ENCODE data around the gene SLC22A23.

DNA sequence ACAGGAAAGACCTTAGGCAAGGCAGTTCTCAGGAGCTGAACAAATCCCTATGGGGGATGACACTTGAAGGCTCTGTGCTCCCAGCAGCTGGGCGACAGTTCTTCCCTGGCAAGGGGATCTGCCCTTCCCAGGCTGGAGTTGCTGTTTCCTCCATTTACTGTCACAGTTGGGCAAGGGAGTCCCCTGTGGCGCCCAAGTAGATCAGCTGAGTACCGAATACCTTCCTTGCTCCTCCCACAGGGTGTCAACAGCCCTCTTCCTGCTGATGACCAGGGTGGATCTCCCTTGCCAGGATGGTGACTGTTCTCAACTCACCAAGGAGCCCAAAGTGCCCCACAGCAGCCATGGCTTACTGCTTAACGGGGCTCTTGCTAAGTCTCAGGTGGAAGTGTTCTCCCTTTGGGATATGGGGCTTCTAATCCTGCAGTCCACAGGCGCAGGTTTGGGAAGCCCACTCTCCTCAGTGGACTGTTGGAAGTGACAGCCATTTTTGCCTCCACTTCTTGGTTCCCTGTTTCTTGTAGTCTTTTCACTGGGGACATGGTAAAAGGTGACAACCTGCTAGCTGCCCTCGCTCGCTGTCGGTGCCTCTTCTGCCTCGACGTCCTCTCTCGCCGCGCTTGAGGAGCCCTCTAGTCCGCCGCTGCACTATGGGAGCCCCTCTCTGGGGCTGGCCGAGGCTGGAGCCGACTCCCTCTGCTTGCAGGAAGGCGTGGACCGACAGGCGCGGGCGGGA lies 203.8 kb downstream of the SLC22A23 start:
- TF ChIP-seq, protein P1, sequence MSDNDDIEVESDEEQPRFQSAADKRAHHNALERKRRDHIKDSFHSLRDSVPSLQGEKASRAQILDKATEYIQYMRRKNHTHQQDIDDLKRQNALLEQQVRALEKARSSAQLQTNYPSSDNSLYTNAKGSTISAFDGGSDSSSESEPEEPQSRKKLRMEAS (IDR thresholded peaks at IDR 0.05) = no peak
- no peak for TF ChIP-seq FOXM1 (IDR thresholded peaks at IDR 0.05; ENCODE audit: borderline replicate concordance, low read depth)
- TF ChIP-seq, protein P2, sequence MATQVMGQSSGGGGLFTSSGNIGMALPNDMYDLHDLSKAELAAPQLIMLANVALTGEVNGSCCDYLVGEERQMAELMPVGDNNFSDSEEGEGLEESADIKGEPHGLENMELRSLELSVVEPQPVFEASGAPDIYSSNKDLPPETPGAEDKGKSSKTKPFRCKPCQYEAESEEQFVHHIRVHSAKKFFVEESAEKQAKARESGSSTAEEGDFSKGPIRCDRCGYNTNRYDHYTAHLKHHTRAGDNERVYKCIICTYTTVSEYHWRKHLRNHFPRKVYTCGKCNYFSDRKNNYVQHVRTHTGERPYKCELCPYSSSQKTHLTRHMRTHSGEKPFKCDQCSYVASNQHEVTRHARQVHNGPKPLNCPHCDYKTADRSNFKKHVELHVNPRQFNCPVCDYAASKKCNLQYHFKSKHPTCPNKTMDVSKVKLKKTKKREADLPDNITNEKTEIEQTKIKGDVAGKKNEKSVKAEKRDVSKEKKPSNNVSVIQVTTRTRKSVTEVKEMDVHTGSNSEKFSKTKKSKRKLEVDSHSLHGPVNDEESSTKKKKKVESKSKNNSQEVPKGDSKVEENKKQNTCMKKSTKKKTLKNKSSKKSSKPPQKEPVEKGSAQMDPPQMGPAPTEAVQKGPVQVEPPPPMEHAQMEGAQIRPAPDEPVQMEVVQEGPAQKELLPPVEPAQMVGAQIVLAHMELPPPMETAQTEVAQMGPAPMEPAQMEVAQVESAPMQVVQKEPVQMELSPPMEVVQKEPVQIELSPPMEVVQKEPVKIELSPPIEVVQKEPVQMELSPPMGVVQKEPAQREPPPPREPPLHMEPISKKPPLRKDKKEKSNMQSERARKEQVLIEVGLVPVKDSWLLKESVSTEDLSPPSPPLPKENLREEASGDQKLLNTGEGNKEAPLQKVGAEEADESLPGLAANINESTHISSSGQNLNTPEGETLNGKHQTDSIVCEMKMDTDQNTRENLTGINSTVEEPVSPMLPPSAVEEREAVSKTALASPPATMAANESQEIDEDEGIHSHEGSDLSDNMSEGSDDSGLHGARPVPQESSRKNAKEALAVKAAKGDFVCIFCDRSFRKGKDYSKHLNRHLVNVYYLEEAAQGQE (IDR thresholded peaks at IDR 0.05; ENCODE audit: low read depth) = no peak
- TF ChIP-seq TAF1 (IDR thresholded peaks at IDR 0.05; ENCODE audit: low read depth) = no peak
- TF ChIP-seq TCF12 (IDR thresholded peaks at IDR 0.05; ENCODE audit: low read depth) = no peak
- no peak for TF ChIP-seq CEBPB (IDR thresholded peaks at IDR 0.05)
- no peak for TF ChIP-seq EGR1 (IDR thresholded peaks at IDR 0.05)
- no peak for TF ChIP-seq ZBTB7A (IDR thresholded peaks at IDR 0.05; ENCODE audit: low read depth)
- TF ChIP-seq EP300 (IDR thresholded peaks at IDR 0.05; ENCODE audit: borderline replicate concordance) = no peak
- TF ChIP-seq YY1 (IDR thresholded peaks at IDR 0.05; ENCODE audit: low read depth) = no peak
- no peak for TF ChIP-seq RAD21 (IDR thresholded peaks at IDR 0.05; ENCODE audit: low read depth)
